Bone marrow (tissue), 2 donors: ENCODE data around the gene SMOC2.
"Not testable (repeated sequence)": the region's sequence is repeated elsewhere in the genome, so short reads cannot be mapped to it uniquely, and the experiment has no call there.

Experiments used
- DNase-seq, 2 donors: peaks; one replicate each; lab custom pipeline; 2025; lab: John Stamatoyannopoulos, UW

Gene SMOC2

DNA sequence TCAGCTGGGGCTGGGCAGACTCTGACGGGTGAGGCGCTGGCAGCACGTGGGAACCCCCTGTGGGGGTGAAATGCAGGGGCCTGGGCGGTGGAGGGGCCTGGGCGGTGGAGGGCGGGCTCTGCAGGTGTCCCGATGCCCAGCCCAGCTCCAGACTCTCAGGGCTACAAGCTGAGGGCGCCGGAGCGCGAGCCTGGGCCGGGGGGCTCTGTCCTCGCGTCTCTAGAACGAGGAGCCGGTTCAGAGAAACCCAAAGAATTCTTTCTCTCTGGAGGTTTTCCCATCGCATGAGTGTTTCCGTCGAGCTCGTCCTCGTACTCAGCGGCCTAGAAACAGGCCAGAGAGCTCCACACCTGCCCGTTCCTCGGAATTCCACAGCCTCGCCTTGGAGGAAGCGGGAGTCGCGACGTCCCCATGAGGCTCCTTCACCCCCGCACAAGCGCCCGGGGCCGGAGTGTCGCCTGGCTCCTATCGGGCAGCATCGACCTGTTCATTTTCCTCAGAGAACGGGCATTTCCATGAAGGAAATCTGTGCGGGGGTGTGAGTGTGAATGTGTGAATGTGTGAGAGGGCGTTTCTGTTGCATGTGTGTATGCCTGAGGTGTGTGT is 76.9 kb downstream of the SMOC2 start:
- DNase-seq, result no peak

- DNase-seq, result no peak
Measured at GRCh38 chr6:168518348-168518745, 77.4 kb downstream of the SMOC2 start.

DNA sequence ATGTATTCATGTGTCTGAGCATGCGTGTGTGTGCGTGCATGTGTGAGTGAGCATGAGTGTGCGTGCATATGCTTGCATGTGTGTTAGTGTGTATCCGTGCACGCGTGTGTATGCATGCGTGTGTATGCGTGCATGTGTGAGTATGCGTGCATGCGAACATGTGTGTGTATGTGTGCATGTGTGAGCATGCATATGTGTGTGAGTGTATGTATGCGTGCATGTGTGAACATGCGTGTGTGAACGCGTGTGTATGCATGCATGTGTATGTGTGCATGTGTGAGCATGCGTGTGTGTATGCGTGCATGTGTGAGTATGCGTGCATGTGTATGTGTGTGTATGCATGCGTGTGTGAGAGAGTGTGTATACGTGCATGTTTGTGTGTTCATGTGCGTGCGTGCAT is 77.9 kb downstream of the SMOC2 start:
- no peak for DNase-seq

GRCh38 chr6:168520233-168520632 is 79.2 kb downstream of the SMOC2 start:
- DNase-seq, result no peak

DNA sequence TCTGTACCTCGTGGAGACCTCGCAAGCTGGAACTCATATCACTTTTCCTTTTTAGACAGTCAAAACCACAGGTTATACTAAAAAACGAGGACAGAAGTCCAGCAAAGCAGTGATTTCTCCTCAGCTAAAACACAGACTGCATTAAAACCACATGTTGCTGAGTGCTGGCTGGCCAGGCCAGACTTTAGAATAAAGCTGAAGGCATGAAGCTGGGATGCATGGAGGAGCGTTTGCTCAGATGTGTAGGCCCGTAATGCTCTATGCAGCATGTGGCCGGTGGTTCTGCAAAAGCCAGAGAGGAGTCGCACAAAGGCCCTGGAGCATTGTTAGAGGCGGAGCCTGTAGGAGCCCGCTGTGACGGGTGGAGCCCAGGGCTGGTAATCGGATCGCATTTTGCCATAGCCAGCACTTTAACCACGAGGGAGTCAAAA is 83.6 kb downstream of the SMOC2 start:
- DNase-seq, result no peak

- no peak for DNase-seq
Measured at GRCh38 chr6:168525114-168525513, 84.1 kb downstream of the SMOC2 start.

DNA sequence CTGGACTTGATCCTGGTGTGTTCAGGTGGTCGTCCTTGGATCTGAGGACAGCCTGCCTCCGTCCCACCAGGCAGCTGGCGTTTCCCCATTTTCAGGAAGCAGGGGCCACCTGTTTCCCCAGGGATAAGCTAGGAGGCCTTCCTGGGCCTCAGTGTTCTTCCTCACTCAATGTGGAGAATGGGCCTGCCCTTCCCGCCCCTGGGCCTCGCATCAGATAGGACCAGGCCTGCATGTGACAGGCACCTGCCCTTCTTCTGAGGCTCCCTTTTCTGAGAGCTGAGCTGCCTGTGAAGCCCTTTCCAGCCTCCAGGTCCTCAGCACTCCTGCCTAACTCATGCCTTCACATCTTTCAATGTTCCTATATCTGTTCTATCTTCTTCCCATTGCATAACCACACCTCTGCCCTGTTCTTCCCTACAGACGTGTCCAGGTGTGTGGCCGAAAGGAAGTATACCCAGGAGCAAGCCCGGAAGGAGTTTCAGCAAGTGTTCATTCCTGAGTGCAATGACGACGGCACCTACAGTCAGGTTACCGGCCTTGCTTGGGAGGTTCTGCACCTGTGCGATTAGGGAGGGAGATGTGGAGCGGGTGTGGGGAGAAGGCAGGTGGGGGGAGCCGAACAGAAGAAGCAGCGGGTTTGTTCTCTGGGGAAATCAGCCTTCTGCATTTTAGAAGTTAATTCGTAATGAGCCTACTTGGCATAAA is 85.1 kb downstream of the SMOC2 start:
- DNase-seq, result no peak

- DNase-seq, result no peak
Measured at GRCh38 chr6:168526841-168527281, 85.9 kb downstream of the SMOC2 start.

GRCh38 chr6:168527451-168528210 is 86.6 kb downstream of the SMOC2 start:
- no peak for DNase-seq

DNA sequence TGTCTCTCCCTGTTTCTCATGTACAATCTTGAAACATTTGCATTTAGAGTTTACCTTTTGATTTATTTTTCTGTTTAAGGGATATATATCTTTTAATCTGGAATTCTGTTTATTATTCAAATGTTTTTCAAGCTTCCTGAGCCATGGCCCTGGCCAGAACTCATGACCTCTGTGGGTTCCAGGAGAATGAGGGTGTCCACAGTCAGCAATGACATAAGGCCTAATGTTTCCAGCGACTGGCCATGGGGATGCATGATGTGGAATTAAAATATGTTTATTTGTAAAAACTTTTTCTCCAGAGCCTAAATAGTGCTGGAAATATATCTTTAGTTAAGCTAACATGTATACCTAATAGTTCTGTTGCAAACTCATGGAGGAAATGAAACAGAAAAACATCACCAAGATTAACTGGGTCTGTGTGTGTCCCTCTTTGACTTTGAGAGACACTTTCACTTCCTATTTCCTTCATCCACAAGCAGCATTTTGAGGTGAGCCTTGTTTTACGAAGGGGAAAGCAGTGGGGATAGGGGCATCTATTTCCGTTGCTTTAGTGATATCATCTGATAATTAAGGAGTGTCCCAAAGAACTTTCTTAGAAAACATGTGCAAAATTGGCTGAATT is 87.6 kb downstream of the SMOC2 start:
- DNase-seq, result no peak

GRCh38 chr6:168529214-168529613 is 88.2 kb downstream of the SMOC2 start:
- no peak for DNase-seq

DNA sequence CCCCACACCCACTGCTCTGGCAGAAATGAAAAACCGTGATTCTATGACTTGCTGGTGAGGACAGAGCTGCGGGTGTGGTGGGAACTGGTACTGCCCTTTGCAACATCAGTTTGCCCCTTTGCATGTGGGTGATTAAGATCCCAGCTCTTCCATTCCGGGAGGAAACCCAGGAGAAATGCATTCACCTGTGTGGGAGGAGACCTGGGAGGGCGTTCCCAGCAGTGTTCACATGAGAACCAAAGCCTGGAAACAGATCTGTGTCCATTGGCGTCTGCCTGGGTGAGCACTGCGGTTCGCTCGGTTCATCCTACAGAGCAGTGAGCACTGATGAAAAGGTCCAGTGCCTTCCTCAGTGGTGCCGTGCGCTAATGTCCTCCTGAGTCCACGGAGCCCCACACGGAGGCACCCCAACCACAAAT is 89.7 kb downstream of the SMOC2 start:
- DNase-seq, result no peak

- DNase-seq, result no peak
Measured at GRCh38 chr6:168532070-168532469, 91.1 kb downstream of the SMOC2 start.

- DNase-seq, result no peak
Measured at GRCh38 chr6:168533414-168533813, 92.4 kb downstream of the SMOC2 start.

DNA sequence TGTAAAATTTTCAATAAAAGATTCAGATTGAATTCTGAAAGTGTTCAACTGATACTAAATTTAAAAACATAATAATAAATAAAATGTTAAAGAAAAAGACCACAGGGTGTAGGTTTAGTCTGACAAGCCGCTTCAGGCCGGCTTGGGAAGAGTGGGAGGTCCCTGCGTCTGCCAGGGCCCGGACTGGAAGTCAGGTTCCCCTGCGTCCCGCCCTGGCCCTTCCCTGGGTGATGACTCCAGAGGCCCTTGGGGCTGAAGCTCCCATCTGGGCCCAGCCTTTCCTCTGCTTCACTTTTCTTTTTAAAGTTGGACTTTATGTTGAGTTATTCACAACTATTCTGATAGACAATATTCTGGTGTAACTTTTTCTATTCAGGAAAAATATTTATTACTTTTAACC is 93.3 kb downstream of the SMOC2 start:
- no peak for DNase-seq

DNA sequence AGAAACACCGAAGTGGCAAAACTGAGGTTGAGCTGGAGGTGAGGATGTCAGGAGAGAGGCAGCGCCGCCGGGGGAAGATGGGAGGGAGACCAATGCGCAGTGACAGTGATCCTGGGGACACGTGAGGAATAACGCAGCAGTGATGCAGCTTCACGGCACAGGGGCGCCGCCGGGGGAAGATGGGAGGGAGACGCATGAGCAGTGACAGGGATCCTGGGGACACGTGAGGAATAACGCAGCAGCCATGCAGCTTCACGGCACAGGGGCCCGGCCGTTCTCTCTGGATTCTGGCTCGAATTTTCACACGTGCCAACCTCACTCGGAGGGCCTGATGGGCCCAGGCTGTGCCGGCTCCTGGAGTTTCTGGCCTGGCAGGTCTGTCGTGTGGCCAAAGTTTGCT is 94.7 kb downstream of the SMOC2 start:
- DNase-seq, result no peak

- no peak for DNase-seq
Measured at GRCh38 chr6:168536196-168536595, 95.2 kb downstream of the SMOC2 start.

GRCh38 chr6:168536665-168537539 is 95.9 kb downstream of the SMOC2 start:
- DNase-seq, result no peak

DNA sequence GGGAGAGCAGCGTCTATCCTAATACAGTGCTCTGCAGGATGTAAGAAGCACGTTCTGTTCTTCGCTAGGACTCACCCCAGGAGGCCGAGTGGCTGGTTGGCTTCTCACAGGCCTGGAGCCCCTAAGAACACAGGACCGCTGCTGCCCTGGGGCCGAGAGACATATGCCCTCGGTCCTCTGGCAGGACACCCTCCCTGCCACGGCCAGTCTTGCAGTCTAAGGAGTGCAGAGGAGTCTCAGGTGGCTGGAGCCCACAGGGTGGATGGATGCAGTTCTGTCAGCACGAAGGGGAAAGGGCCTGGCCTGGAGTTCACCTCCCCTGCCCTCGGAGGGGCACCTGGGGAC is 96.5 kb downstream of the SMOC2 start:
- no peak for DNase-seq

DNA sequence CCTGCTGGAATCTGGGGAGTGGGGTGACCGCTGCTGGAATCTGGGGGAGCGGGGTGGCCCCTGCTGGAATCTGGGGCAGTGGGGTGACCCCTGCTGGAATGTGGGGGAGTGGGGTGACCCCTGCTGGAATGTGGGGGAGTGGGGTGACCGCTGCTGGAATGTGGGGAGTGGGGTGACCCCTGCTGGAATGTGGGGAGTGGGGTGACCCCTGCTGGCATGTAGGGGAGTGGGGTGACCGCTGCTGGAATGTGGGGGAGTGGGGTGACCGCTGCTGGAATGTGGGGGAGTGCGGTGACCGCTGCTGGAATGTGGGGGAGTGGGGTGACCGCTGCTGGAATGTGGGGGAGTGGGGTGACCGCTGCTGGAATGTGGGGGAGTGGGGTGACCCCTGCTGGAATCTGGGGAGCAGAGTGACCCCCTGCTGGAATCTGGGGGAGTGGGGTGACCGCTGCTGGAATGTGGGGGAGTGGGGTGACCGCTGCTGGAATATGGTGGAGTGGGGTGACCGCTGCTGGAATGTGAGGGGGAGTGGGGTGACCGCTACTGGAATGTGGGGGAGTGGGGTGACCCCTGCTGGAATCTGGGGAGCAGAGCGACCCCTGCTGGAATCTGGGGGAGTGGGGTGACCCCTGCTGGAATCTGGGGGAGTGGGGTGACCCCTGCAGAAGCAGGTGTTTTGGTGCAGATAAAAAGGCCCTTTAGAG is 97.4 kb downstream of the SMOC2 start:
- not testable (repeated sequence) for DNase-seq
